ENCODE data around the gene NT5C.
A peak's percentile ranks its signal among the peaks of the same experiment; 100 is the strongest.
"Not testable (repeated sequence)": the region's sequence is repeated elsewhere in the genome, so short reads cannot be mapped to it uniquely, and the experiment has no call there.

The NT5C gene

GRCh38 chr17:75135452-75135851 is 3.9 kb upstream of the NT5C start:
- Histone ChIP-seq H2AFZ (ENCODE audit: low read depth, low read length) (no peak overlapping the region), H3K4me1 (ENCODE audit: insufficient read depth, low read length) (peaks cover 2% of the 10 kb centered on the region), H3K36me3 (ENCODE audit: insufficient read depth, low read length) (peaks cover 54% of the 10 kb centered on the region), H3K27me3 (ENCODE audit: insufficient read depth, low read length) (no peaks in the 10 kb centered on the region), H3K4me3 (ENCODE audit: low read length) (no peak overlapping the region), H3K9me3 (ENCODE audit: low read length) (no peaks in the 10 kb centered on the region)

- not testable (repeated sequence) for H2AFZ ChIP-seq (ENCODE audit: low read depth, low read length); H3K4me1 ChIP-seq (ENCODE audit: insufficient read depth, low read length); H3K27me3 ChIP-seq (ENCODE audit: insufficient read depth, low read length); H3K4me3 ChIP-seq (ENCODE audit: low read length); H3K9me3 ChIP-seq (ENCODE audit: low read length)
- H3K36me3 ChIP-seq (ENCODE audit: insufficient read depth, low read length), result peaks cover 52% of the 10 kb centered on the region
Measured at GRCh38 chr17:75133607-75134347, 2.2 kb upstream of the NT5C start.

- no peak overlapping the region for H3K4me3 ChIP-seq (ENCODE audit: low read length)
- no peak overlapping the region for H2AFZ ChIP-seq (ENCODE audit: low read depth, low read length)
- peaks cover 8% of the 10 kb centered on the region for H3K4me1 ChIP-seq (ENCODE audit: insufficient read depth, low read length)
- no peaks in the 10 kb centered on the region for H3K9me3 ChIP-seq (ENCODE audit: low read length)
- H3K27me3 ChIP-seq (ENCODE audit: insufficient read depth, low read length), result no peaks in the 10 kb centered on the region
- H3K36me3 ChIP-seq (ENCODE audit: insufficient read depth, low read length), result peaks cover 47% of the 10 kb centered on the region
Measured at GRCh38 chr17:75133001-75133400, 1.5 kb upstream of the NT5C start.

GRCh38 chr17:75132018-75133000 is 767 bp upstream of the NT5C start:
- peaks cover 43% of the 10 kb centered on the region for H3K36me3 ChIP-seq (ENCODE audit: insufficient read depth, low read length)
- peak overlapping the region; percentile 78 for H2AFZ ChIP-seq (ENCODE audit: low read depth, low read length)
- H3K27me3 ChIP-seq (ENCODE audit: insufficient read depth, low read length); H3K9me3 ChIP-seq (ENCODE audit: low read length); H3K4me1 ChIP-seq (ENCODE audit: insufficient read depth, low read length): not testable (repeated sequence)
- peak overlapping the region; percentile 83 for H3K4me3 ChIP-seq (ENCODE audit: low read length)

- H2AFZ ChIP-seq (ENCODE audit: low read depth, low read length), result peak overlapping the region; percentile 78
- peaks cover 8% of the 10 kb centered on the region for H3K4me1 ChIP-seq (ENCODE audit: insufficient read depth, low read length)
- H3K4me3 ChIP-seq (ENCODE audit: low read length), result peak overlapping the region; percentile 83
- peaks cover 27% of the 10 kb centered on the region for H3K36me3 ChIP-seq (ENCODE audit: insufficient read depth, low read length)
- no peaks in the 10 kb centered on the region for H3K27me3 ChIP-seq (ENCODE audit: insufficient read depth, low read length)
- no peaks in the 10 kb centered on the region for H3K9me3 ChIP-seq (ENCODE audit: low read length)
Measured at GRCh38 chr17:75130632-75131277, 787 bp downstream of the NT5C start.

- peak overlapping the region; percentile 83 for H3K4me3 ChIP-seq (ENCODE audit: low read length)
- no peak overlapping the region for H2AFZ ChIP-seq (ENCODE audit: low read depth, low read length)
- H3K36me3 ChIP-seq (ENCODE audit: insufficient read depth, low read length), result peaks cover 21% of the 10 kb centered on the region
- peaks cover 8% of the 10 kb centered on the region for H3K4me1 ChIP-seq (ENCODE audit: insufficient read depth, low read length)
- no peaks in the 10 kb centered on the region for H3K9me3 ChIP-seq (ENCODE audit: low read length)
- H3K27me3 ChIP-seq (ENCODE audit: insufficient read depth, low read length), result no peaks in the 10 kb centered on the region
Measured at GRCh38 chr17:75130059-75130631, 1.4 kb downstream of the NT5C start.

GRCh38 chr17:75129576-75129975 is 2.0 kb downstream of the NT5C start:
- peaks cover 8% of the 10 kb centered on the region for H3K4me1 ChIP-seq (ENCODE audit: insufficient read depth, low read length)
- peaks cover 17% of the 10 kb centered on the region for H3K36me3 ChIP-seq (ENCODE audit: insufficient read depth, low read length)
- H3K27me3 ChIP-seq (ENCODE audit: insufficient read depth, low read length), result no peaks in the 10 kb centered on the region
- H3K4me3 ChIP-seq (ENCODE audit: low read length), result no peak overlapping the region
- H3K9me3 ChIP-seq (ENCODE audit: low read length), result no peaks in the 10 kb centered on the region
- H2AFZ ChIP-seq (ENCODE audit: low read depth, low read length), result no peak overlapping the region

GRCh38 chr17:75128694-75129505 is 2.6 kb downstream of the NT5C start:
- Histone ChIP-seq H3K4me1 (ENCODE audit: insufficient read depth, low read length) (peaks cover 8% of the 10 kb centered on the region), H3K9me3 (ENCODE audit: low read length) (no peaks in the 10 kb centered on the region), H3K4me3 (ENCODE audit: low read length) (no peak overlapping the region), H2AFZ (ENCODE audit: low read depth, low read length) (no peak overlapping the region), H3K27me3 (ENCODE audit: insufficient read depth, low read length) (no peaks in the 10 kb centered on the region), H3K36me3 (ENCODE audit: insufficient read depth, low read length) (peaks cover 17% of the 10 kb centered on the region)

- H3K4me1 ChIP-seq (ENCODE audit: insufficient read depth, low read length); H3K9me3 ChIP-seq (ENCODE audit: low read length); H2AFZ ChIP-seq (ENCODE audit: low read depth, low read length); H3K4me3 ChIP-seq (ENCODE audit: low read length); H3K27me3 ChIP-seq (ENCODE audit: insufficient read depth, low read length): not testable (repeated sequence)
- peaks cover 17% of the 10 kb centered on the region for H3K36me3 ChIP-seq (ENCODE audit: insufficient read depth, low read length)
Measured at GRCh38 chr17:75127936-75128335, 3.6 kb downstream of the NT5C start.

- H3K27me3 ChIP-seq (ENCODE audit: insufficient read depth, low read length), result no peaks in the 10 kb centered on the region
- H3K4me1 ChIP-seq (ENCODE audit: insufficient read depth, low read length), result peaks cover 8% of the 10 kb centered on the region
- no peak overlapping the region for H2AFZ ChIP-seq (ENCODE audit: low read depth, low read length)
- H3K9me3 ChIP-seq (ENCODE audit: low read length), result no peaks in the 10 kb centered on the region
- no peak overlapping the region for H3K4me3 ChIP-seq (ENCODE audit: low read length)
- H3K36me3 ChIP-seq (ENCODE audit: insufficient read depth, low read length), result peaks cover 17% of the 10 kb centered on the region
Measured at GRCh38 chr17:75126954-75127353, 4.6 kb downstream of the NT5C start.

- Histone ChIP-seq H3K4me3 (ENCODE audit: low read length) (no peak overlapping the region), H3K36me3 (ENCODE audit: insufficient read depth, low read length) (peaks cover 17% of the 10 kb centered on the region)
Measured at GRCh38 chr17:75125984-75126383, 5.6 kb downstream of the NT5C start.

GRCh38 chr17:75124819-75125162 is 6.8 kb downstream of the NT5C start:
- H3K36me3 ChIP-seq (ENCODE audit: insufficient read depth, low read length), result peaks cover 19% of the 10 kb centered on the region

More at GRCh38 chr17:75125984-75126383, 5.6 kb downstream of the NT5C start:
- H3K4me1 ChIP-seq (ENCODE audit: insufficient read depth, low read length), result peaks cover 8% of the 10 kb centered on the region
- no peaks in the 10 kb centered on the region for H3K27me3 ChIP-seq (ENCODE audit: insufficient read depth, low read length)
- no peaks in the 10 kb centered on the region for H3K9me3 ChIP-seq (ENCODE audit: low read length)
- no peak overlapping the region for H2AFZ ChIP-seq (ENCODE audit: low read depth, low read length)

More at GRCh38 chr17:75124819-75125162, 6.8 kb downstream of the NT5C start:
- no peaks in the 10 kb centered on the region for H3K27me3 ChIP-seq (ENCODE audit: insufficient read depth, low read length)
- no peak overlapping the region for H3K4me3 ChIP-seq (ENCODE audit: low read length)
- H2AFZ ChIP-seq (ENCODE audit: low read depth, low read length), result no peak overlapping the region
- no peaks in the 10 kb centered on the region for H3K4me1 ChIP-seq (ENCODE audit: insufficient read depth, low read length)
- no peaks in the 10 kb centered on the region for H3K9me3 ChIP-seq (ENCODE audit: low read length)
